ENCODE results near the gene CCL26.
"Not testable (repeated sequence)": the region's sequence is repeated elsewhere in the genome, so short reads cannot be mapped to it uniquely, and the experiment has no call there.

CCL26 gene

DNA sequence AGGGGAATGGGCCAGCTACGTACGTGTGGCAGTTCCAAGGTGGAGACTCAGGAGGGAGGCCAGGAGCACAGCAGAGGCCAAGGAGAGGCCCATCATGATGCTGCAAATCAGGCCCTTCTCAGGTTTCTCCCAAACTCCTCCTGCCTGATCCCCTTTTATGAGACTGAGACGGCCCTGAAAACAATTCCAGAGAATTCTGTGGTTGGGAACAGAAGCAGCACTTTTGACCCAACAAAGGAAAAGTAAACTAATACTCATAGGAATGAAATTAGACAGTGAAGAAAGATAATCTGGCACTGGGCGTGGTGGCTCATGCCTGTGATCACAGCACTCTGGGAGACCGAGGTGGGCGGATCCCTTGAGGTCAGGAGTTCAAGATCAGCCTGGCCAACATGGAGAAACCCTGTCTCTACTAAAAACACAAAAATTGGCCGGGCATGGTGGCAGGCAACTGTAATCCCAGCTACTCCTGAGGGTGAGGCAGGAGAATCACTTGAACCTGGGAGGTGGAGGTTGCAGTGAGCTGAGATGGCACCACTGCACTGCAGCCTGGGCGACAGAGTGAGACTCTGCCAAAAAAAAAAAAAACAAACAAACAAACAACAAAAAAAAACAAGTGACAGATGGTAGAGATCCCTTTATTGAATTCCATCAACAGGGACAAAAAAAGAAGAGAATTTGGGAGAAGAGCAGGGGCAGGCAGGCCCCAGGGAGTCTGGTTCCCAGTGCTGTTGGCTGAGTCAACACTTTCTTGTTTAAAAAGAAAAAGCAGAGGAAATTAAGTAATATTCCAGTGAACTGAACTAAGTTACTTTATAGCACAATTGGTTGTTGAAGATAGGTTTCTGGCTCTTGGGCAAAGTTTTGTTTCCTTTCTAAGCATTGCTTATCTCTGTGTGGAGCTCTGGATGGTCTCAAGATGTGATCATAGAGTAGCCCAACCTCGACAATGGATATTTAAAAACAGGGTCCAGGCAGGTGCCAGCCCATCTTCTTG lies at the start of gene CCL26:
TSS of gene CCL26 (minus strand) at position 131 of the 997 bp plus-strand sequence. CDS start at position 96, 35 bp downstream.
- DNase-seq: no peak

DNA sequence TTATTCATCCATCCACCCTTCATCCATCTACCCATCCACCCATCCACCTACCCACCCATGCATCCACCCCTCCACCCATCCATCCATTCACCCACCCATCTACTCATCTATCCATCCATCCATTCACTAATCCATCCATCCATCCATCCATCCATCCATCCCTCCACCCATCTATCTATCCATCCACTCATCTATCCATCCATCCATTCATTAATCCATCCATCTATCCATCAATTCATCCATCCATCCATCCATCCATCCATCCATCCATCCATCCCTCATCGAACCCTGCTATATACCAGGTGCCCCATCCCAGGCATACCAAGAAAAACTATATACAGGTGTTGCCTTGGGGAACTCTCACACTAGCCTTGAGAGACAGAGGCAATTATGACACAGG lies 48.7 kb upstream of the CCL26 start:
- no peak for DNase-seq

DNA sequence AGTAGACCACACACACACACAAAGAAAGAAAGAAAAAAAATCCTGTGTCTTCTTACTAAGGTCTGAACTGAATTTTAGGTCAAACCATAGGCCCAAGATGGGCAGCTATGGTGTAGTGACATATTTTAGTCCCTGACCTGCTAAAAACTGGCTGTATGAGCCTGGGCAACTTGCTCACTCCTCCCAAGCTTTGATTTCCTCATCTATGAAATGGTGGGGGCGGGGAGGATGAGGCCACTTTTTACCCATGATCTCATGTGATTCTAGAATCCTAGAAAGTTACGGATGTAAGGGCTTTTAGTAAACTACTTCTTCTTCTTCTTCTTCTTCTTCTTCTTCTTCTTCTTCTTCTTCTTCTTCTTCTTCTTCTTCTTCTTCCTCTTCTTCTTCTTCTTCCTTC lies 47.7 kb upstream of the CCL26 start:
- DNase-seq: no peak

GRCh38 chr7:75818472-75818871 lies 46.5 kb upstream of the CCL26 start:
- DNase-seq: no peak

DNA sequence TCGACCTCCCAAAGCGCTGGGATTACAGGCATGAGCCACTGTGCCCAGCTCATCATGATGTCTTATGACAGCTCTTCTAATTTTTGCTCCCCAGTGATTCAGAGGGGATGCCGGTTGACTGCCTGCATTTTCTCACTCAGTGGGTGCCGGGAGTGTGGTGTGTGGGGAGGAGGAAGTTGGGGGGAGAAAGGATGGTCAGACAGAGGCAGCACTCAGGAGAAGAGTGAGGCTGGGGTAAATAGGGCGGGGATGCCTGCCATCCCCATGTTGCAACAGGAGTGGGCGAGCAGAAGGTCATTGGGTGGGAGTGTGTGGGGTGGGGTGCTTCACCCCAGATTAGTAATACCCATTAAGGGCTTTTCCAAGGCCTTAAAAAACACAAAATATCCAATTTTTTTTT lies 45.1 kb upstream of the CCL26 start:
- no peak for DNase-seq

- DNase-seq: no peak
Measured at GRCh38 chr7:75815418-75816064, 43.5 kb upstream of the CCL26 start.

DNA sequence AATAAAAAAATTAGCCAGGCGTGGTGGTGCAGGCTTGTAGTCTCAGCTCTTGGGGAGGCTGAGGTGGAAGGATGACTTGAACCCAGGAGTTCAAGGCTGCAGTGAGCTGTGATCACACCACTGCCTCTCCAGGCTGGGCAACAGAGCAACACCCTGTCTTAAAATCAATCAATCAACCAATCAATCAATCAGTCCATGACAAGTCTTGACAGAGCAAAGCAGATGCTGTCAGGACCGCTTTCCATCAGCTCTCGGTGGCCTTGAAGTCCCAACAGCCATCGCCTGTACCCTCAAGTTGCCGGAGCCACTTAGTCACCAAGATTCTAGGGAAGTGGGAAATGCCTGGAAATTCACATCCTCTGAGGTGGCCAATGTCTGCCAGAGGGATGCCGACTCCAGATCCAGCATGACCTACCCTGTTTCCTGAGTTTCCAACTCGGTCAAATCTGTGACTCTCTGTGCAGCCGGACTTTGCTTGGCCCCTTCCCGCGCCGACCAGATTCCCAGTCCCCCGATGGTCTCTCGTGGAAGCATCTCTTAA lies 42.5 kb upstream of the CCL26 start:
- DNase-seq: no peak

DNA sequence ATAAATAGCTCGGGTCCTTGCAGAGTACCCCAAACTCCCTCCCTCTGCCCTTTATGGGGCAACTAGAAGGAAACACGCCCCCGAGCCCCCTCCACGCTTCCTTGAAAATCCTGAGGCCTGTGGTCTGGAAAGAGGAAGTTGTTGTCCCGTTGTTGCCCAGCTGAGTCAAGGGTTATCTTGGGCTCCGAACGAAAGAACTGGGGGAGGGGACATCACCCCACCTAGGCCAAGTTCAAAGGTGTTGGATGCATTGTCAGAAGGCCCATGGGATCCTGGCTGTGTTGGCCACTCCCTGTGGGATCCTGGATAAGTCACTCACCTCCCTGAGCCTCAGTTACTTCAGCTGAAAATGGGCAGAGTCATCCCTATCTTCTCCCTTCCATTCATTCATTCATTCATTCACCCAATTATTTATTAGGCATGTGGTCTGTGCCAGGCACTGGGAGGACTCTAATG lies 41.8 kb upstream of the CCL26 start, which contains the start of gene CCL24:
TSS of gene CCL24 (minus strand) at position 26 of the 456 bp plus-strand sequence. CDS start 91 bp downstream, outside the sequence.
- no peak for DNase-seq

- no peak for DNase-seq
Measured at GRCh38 chr7:75813084-75813483, 41.1 kb upstream of the CCL26 start.

- DNase-seq: no peak
Measured at GRCh38 chr7:75811894-75812678, 40.1 kb upstream of the CCL26 start.

DNA sequence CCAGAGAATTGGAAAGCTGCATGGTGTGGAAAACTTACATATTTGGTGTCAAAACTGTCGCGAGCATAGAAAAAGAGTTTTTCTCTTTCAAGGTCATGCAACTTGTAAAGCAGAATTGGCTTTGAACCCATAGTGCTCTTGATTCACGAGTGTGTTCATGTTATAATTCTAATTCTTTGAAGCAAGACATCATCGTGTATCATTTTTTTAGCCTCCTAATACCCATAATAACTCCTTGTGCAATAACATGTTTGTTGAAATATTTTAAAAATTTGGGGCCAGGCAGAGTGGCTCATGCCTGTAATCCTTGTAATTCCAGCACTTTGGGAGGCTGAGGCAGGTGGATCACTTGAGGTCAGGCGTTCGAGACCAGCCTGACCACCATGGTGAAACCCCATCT lies 37.4 kb upstream of the CCL26 start:
- no peak for DNase-seq

DNA sequence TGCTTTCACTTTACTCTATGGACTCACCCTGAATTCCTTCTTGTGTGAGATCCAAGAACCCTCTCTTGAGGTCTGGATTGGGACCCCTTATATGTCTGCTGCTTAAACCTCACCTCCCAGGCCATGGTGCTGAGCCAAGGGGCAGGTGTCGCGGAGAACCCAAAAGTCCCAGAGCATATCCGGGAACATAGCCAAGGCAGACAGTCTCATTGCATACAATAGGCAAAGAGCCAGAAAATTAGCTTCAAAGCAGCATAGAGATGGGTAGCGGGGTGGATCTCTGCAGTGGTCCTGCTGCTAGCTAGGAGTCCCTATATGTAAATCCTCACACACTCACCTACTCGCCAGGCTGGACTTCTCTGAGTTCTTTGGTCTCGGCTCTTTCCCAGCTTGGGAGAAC lies 36.1 kb upstream of the CCL26 start:
- DNase-seq: no peak

DNA sequence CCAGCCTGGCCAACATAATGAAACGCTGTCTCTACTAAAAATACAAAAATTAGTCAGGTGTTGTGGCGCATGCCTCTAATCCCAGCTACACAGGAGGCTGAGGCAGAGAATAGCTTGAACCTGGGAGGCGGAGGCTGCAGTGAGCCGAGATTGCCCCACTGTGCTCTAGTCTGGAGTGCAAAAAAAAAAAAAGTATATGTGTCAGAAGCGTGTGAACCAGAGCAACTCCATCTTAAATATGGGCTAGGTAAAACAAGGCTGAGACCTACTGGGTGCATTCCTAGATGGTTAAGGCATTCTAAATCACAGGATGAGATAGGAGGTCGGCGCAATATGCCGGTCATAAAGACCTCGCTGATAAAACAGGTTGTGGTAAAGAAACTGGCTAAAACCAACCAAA lies 35.4 kb upstream of the CCL26 start:
- no peak for DNase-seq

- DNase-seq: no peak
Measured at GRCh38 chr7:75806560-75807307, 34.7 kb upstream of the CCL26 start.

DNA sequence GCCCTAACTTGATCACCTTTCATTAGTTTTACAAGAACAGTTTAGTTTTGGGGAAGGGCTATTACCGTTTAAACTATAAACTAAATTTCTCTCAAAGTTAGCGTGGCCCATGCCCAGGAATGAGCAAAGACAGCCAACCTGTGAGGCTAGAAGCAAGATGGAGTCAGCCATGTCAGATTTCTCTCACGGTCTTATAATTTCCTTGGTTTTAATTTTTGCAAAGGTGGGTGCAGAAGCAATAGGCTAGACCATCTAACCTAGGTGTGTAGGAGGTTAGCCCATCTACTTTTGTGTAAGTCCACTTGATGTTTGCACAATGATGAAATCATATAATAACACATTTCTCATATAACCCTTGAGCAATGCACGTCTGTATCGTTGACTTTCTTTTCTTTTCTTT lies 32.7 kb upstream of the CCL26 start:
- no peak for DNase-seq

GRCh38 chr7:75804004-75804403 lies 32.0 kb upstream of the CCL26 start:
- DNase-seq: no peak

GRCh38 chr7:75802552-75802821 lies 30.5 kb upstream of the CCL26 start:
- DNase-seq: no peak

- no peak for DNase-seq
Measured at GRCh38 chr7:75798770-75799169, 26.8 kb upstream of the CCL26 start.

- no peak for DNase-seq
Measured at GRCh38 chr7:75796420-75796819, 24.4 kb upstream of the CCL26 start.

GRCh38 chr7:75795831-75796285 lies 23.8 kb upstream of the CCL26 start:
- no peak for DNase-seq

DNA sequence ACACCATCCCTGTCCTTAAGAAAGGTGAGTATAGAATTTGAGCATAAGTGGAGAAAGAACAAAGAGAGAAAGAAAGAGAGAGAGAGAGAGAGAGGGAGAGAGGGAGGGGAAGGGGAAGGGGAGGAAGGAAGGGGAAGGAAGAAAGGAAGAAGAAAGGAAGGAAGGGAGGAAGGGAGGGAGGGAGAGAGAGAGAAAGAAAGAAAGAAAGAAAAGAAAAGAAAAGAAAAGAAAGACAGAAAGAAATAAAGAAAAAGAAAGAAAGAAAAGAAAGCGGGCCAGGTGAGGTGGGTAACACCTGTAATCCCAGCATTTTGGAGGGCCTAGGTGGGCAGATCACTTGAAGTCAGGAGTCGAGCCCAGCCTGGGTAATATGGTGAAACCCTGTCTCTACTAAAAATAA lies 21.7 kb upstream of the CCL26 start:
- DNase-seq: no peak

DNA sequence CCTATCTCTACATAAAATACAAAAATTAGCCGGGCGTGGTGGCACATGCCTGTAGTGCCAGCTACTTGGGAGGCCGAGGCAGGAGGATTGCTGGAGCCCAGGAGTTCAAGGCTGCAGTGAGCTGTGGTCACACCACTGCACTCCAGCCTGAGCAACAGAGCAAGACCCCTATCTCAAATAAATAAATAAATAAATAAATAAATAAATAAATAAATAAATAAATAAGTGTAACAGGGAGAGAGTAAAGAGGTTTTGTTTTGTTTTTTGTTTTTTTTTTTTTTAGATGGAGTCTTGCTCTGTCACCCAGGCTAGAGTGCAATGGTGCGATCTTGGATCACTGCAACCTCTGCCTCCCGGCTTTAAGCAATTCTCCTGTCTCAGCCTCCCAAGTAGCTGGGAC lies 20.6 kb upstream of the CCL26 start:
- not testable (repeated sequence) for DNase-seq
